Ascending aorta (tissue), 2 donors: ENCODE results near the gene RET. TPM values are rescaled to one million over a fixed set of nuclear protein-coding genes. Genes with fewer than 3 reads are reported as not detected.

Experiments
- DNase-seq, 2 donors: peaks; one replicate each; pipeline ENCODE4 v3.0.0-alpha.2; 2019; ENCODE audit warnings: low spot score in 2 of 2
- H3K27ac ChIP-seq, 2 donors: fragments of 200-600 bp; sonication (generic); one replicate each; pipeline ENCODE4 v1.5.1; 2016 to 2017; ENCODE audit warnings: mild to moderate bottlenecking in 1 of 2
- H3K27me3 ChIP-seq: fragments of 200-600 bp; sonication (generic); one replicate; pipeline ENCODE4 v1.5.1; 2017
- H3K36me3 ChIP-seq, 2 donors: fragments of 200-600 bp; sonication (generic); one replicate each; pipeline ENCODE4 v1.5.1; 2016
- H3K4me1 ChIP-seq, 2 donors: fragments of 200-600 bp; sonication (generic); one replicate each; pipeline ENCODE4 v1.5.1; 2016 to 2017; ENCODE audit warnings: mild to moderate bottlenecking in 1 of 2
- H3K4me3 ChIP-seq, 2 donors: fragments of 200-600 bp; sonication (generic); one replicate each; pipeline ENCODE4 v1.5.1; 2016 to 2017; ENCODE audit warnings: mild to moderate bottlenecking in 1 of 2
- H3K9me3 ChIP-seq, 2 donors: fragments of 200-600 bp; sonication (generic); one replicate each; pipeline ENCODE4 v1.5.1; 2016
- intact Hi-C: fragments of 100-400 bp; cut with DNase I; formaldehyde crosslinking; loops from one replicate; pipeline ENCODE4 v1.15.1; 2023
- total RNA-seq: library from RNA; depleted of rRNA; stranded (reverse); fragments of >200 nt; gene quantifications from one replicate; pipeline ENCODE4 v1.1.0, GENCODE V29; 2016
- TF ChIP-seq, protein P1 (sequence below), 3 experiments: fragments of 200-600 bp in 2 of 3; fragments of 450-650 bp in 1 of 3; sonication (generic) in 2 of 3; IDR thresholded peaks; one replicate each; pipeline ENCODE4 v1.5.1; 2016 to 2019; ENCODE audit warnings: antibody characterized with exemption in 3 of 3, mild to moderate bottlenecking in 1 of 3, moderate library complexity in 1 of 3

Gene RET
- total RNA-seq, 1 donor from 2014 or later = not detected

GRCh38 chr10:43046288-43046991, 30.4 kb upstream of the RET start:
- Histone ChIP-seq H3K27ac (no peak overlapping the region), H3K36me3 (no peaks in the 10 kb centered on the region), H3K4me3 (no peak overlapping the region), H3K27me3 (no peaks in the 10 kb centered on the region), H3K4me1 (no peaks in the 10 kb centered on the region), H3K9me3 (no peaks in the 10 kb centered on the region)
- intact Hi-C loops = no loop called here
- peak in 1 of 2 donors; percentile 41 for DNase-seq
- TF ChIP-seq, protein P1, sequence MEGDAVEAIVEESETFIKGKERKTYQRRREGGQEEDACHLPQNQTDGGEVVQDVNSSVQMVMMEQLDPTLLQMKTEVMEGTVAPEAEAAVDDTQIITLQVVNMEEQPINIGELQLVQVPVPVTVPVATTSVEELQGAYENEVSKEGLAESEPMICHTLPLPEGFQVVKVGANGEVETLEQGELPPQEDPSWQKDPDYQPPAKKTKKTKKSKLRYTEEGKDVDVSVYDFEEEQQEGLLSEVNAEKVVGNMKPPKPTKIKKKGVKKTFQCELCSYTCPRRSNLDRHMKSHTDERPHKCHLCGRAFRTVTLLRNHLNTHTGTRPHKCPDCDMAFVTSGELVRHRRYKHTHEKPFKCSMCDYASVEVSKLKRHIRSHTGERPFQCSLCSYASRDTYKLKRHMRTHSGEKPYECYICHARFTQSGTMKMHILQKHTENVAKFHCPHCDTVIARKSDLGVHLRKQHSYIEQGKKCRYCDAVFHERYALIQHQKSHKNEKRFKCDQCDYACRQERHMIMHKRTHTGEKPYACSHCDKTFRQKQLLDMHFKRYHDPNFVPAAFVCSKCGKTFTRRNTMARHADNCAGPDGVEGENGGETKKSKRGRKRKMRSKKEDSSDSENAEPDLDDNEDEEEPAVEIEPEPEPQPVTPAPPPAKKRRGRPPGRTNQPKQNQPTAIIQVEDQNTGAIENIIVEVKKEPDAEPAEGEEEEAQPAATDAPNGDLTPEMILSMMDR (IDR thresholded peaks at IDR 0.05) = no peak

- H3K36me3 ChIP-seq = no peaks in the 10 kb centered on the region
- no peak overlapping the region for H3K4me3 ChIP-seq
- no peaks in the 10 kb centered on the region for H3K4me1 ChIP-seq
- DNase-seq = peak in 1 of 2 donors; percentile 30
- intact Hi-C loops = no loop called here
- no peaks in the 10 kb centered on the region for H3K27me3 ChIP-seq
- H3K27ac ChIP-seq = no peak overlapping the region
- H3K9me3 ChIP-seq = no peaks in the 10 kb centered on the region
- TF ChIP-seq, protein P1 (IDR thresholded peaks at IDR 0.05) = no peak
Observed at GRCh38 chr10:43047288-43047970, 29.4 kb upstream of the RET start.

DNA sequence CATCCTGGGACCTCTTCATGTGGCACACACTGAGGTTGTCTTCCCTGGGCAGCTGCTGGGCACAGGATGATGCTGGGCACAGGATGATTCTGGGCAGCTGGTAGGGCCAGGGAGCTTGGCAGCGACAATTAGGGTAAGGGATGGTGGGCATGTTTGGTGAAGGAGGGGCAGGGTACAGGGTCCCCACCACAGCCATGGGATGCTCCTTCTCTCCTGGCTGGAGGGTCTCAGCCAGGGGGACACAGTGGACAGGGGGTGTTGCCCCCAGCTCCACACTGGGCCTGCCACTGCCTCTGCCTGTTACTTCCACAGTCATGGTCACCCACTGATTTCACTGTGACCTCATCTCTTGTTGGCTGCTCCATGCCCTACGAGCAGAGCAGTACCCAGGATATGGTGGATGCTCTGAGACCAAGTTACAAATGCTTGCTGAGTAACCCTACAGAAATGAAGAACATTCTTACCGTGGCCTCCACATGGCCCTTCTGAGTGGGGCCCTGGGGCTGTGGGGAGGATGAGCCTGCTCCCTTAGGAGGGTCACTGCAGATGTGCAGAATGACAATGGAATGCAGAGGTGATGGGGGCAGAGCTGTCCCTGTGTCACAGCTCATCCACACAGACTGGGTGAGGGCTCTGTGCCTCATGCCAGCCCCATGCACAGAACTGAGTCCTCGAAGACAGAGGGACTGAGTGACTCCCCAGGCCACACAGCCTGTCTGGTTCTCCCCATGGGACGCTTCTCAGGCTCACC, 28.4 kb upstream of the RET start:
- H3K9me3 ChIP-seq = no peaks in the 10 kb centered on the region
- H3K4me3 ChIP-seq = no peak overlapping the region
- no peaks in the 10 kb centered on the region for H3K4me1 ChIP-seq
- no peak overlapping the region for H3K27ac ChIP-seq
- DNase-seq = peak in 1 of 2 donors; percentile 52
- TF ChIP-seq, protein P1 (IDR thresholded peaks at IDR 0.05) = no peak
- H3K36me3 ChIP-seq = no peaks in the 10 kb centered on the region
- no peaks in the 10 kb centered on the region for H3K27me3 ChIP-seq
- intact Hi-C loops = no loop called here

- no peaks in the 10 kb centered on the region for H3K4me1 ChIP-seq
- intact Hi-C loops = no loop called here
- DNase-seq = peak in 1 of 2 donors; percentile 43
Observed at GRCh38 chr10:43049081-43049551, 27.8 kb upstream of the RET start.

DNA sequence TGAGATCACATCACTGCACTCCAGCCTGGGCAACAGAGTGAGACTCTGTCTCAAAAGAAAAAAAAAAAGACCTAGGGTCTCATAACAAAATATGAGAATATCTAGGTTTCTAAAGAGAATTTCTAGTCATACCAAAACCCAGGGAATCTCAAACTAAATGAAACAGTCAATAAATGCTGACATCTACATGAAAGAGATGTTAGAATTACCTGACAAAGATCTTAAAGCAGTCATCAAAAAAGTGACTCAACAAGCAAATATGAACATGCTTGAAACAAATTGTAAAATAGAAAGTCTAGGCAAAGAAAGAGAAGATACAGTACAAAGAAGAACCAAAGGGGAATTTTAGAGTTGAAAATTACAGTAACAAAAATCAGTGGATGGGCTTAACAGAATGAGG, 26.9 kb upstream of the RET start:
- TF ChIP-seq, protein P1 (IDR thresholded peaks at IDR 0.05) = no peak
- H3K9me3 ChIP-seq = no peaks in the 10 kb centered on the region
- no peak for DNase-seq
- no peak overlapping the region for H3K27ac ChIP-seq
- no peaks in the 10 kb centered on the region for H3K27me3 ChIP-seq
- H3K4me3 ChIP-seq = no peak overlapping the region
- no peaks in the 10 kb centered on the region for H3K4me1 ChIP-seq
- H3K36me3 ChIP-seq = no peaks in the 10 kb centered on the region
- intact Hi-C loops = no loop called here

More at GRCh38 chr10:43049081-43049551, 27.8 kb upstream of the RET start:
- no peaks in the 10 kb centered on the region for H3K9me3 ChIP-seq
- H3K4me3 ChIP-seq = no peak overlapping the region
- no peak overlapping the region for H3K27ac ChIP-seq
- H3K27me3 ChIP-seq = no peaks in the 10 kb centered on the region
- H3K36me3 ChIP-seq = no peaks in the 10 kb centered on the region
- TF ChIP-seq, protein P1 (IDR thresholded peaks at IDR 0.05) = no peak
